ENCODE measurements around the gene DHRS7B.

Gene DHRS7B

GRCh38 chr17:21240369-21241055 is 113.7 kb downstream of the DHRS7B start:
- no peak for DNase-seq (ENCODE audit: low spot score)

All from left forelimb (tissue), 1 donor.